ENCODE results near the gene TRIP12.
"Not testable (repeated sequence)": the region's sequence is repeated elsewhere in the genome, so short reads cannot be mapped to it uniquely, and the experiment has no call there.

The TRIP12 gene

GRCh38 chr2:229920011-229920641, 1.7 kb downstream of the TRIP12 start:
- no peak for DNase-seq (ENCODE audit: low read depth)

DNA sequence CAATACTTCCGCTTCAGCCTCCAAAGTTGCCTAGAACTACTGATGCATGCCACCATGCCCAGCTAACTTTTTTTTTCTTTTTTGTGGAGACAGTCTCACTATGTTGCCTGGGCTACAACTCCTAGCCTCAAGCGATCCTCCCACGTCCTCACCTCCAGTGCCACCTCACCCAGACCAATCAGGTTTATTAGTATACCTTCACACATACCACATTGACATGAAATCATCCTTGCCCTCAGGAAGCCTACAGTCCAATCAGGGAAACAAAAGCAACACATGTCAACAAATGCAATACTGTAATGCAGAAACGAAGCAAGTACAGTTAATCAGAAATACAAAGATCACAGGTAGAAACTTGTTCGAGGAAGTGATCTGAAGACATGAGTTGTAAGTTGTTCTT, 4.0 kb downstream of the TRIP12 start:
- no peak for DNase-seq (ENCODE audit: low read depth)

DNA sequence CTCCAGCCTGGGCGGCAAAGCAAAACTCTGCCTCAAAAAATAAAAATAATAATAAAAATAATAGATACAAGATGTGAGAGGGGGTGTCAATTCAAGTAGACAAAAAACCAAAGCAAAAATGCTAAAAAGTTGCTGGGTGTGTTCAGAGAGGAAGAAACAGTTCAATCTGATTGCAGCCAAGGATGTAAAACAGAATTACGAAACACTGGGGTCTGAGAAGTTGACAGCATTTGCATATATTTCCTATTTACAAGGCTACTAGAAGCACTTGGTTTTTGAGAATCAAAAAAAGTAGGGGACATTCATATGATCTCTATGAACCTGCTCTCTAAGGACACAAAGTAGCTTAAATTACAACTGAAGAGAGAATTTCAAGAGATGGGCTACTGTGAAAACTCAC, 7.6 kb downstream of the TRIP12 start:
- no peak for DNase-seq (ENCODE audit: low read depth)

- DNase-seq (ENCODE audit: low read depth): no peak
Observed at GRCh38 chr2:229910832-229911412, 10.9 kb downstream of the TRIP12 start.

DNA sequence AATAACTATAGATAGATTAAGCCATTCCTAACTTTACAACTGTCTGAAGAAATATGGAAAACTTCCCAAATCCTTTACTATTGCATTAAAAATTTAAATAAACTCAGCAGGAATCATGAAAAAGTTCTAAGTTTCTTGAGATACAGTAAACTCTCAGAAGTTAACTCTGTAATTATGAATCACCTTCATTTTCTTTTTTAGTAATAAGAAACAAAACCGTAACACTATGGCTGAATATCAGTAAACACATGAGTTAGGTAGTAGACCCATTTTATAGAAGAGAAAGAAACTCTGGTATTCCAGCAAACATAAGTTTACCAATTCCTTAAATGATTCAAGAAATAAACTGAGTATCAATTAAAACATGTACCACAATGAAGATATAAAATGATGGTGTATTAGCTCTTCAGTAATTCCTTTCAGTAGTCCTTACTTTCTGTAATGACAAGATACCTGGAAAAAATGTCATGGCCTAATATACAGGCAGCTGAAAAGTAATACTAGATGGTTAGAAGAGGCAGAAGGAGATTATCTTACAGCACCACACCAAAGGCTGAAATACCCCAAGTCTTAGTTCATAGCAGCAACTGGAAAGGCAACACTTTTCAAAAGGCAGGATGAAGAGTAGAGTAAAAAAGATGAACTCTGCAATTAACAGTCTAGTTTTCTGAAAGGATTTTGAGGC, 11.5 kb downstream of the TRIP12 start:
- no peak for DNase-seq (ENCODE audit: low read depth)

DNA sequence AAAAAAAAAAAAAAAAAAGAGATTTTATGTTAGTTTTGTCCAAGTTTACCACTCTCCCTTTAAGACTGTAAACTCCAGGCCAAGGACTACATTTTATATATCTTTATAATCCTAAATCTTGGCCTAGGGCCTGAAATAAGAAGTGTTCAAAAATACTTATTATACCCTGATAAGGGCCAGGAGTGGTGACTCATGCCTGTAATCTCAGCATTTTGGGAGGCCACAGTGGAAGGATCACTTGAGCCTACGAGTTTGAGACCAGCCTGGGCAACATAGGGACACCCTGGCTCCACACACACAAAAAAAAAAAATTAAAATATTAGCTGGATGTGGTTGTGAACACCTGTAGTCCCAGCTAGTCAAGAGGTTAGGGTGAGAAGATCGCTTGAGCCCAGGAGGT, 12.7 kb downstream of the TRIP12 start:
- no peak for DNase-seq (ENCODE audit: low read depth)

- DNase-seq (ENCODE audit: low read depth): no peak
Observed at GRCh38 chr2:229905601-229906000, 16.2 kb downstream of the TRIP12 start.

DNA sequence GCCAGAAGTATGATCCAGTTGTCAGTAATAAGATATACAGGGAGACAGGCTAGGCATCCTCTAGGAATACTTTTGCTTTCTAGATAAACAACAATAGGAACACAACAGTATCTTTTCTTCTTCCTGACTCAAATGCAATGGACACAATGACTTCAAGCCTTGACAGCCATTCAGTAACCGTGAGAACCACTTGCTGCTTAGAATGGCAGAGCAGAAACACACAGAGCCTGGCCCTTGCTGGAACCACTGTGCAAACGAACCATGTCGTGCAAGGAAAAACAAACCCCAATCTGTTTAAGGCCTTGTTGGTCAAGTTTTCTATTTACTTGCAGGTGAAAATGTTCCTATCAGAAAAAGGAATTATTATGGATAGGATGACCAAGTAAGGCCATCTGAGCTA, 18.8 kb downstream of the TRIP12 start:
- DNase-seq (ENCODE audit: low read depth): no peak

DNA sequence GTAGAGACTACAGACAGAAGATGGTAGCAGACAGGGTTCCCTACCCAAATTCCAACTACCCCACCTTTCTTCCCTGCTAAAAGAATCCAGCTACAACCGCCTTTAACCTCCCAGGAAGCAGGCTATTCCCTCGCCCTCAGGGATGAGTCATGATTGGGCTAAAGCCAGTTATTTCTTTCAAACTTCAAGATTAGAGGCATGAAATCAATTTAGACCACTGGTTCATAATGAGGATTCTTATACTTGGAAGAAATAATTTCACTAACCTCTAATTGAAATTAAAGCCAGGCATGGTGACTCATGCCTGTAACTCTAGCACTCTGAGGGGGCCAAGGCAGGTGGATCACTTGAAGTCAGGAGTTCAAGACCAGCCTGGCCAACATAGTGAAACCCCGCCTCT, 20.0 kb downstream of the TRIP12 start:
- DNase-seq (ENCODE audit: low read depth): peak; percentile 81

DNA sequence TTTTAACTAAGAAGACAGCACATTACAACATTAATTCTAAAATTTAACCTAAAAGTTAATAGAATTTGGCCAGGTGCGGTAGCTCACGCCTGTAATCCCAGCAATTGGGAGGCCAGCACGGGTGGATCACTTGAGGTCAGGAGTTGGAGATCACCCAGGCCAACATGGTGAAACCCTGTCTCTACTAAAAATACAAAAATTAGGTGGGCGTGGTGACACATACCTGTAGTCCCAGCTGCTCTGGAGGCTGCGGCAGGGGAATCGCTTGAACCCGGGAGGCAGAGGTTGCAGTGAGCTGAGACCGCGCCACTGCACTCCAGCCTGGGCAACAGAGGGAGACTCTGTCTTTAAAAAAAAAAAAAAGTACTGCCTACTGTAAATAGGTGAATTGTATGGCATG, 21.3 kb downstream of the TRIP12 start:
- not testable (repeated sequence) for DNase-seq (ENCODE audit: low read depth)

GRCh38 chr2:229900012-229900411, 21.8 kb downstream of the TRIP12 start:
- no peak for DNase-seq (ENCODE audit: low read depth)

DNA sequence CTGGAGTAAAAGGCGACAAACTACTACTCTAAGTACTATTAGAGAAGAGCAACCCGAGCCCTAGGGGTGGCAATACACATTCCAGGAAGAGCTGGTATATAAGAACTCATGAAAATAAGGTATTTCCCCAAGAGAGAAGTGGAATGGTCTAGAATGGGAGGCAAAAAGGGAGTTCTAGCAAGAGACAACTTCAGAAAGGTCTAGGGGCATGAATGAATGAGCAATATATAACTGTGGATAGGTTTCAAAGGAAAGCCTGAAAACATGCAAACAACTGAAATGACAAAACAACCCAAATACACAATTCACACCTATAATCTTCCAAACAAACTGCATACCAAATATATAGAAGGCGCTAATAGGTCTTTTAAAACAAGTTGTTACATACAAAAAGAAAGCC, 22.2 kb downstream of the TRIP12 start:
- no peak for DNase-seq (ENCODE audit: low read depth)

GRCh38 chr2:229896857-229897256, 25.0 kb downstream of the TRIP12 start:
- DNase-seq (ENCODE audit: low read depth): no peak

- DNase-seq (ENCODE audit: low read depth): no peak
Observed at GRCh38 chr2:229889023-229889422, 32.8 kb downstream of the TRIP12 start.

- DNase-seq (ENCODE audit: low read depth): no peak
Observed at GRCh38 chr2:229888031-229888430, 33.8 kb downstream of the TRIP12 start.

GRCh38 chr2:229887441-229887840, 34.4 kb downstream of the TRIP12 start:
- DNase-seq (ENCODE audit: low read depth): no peak

DNA sequence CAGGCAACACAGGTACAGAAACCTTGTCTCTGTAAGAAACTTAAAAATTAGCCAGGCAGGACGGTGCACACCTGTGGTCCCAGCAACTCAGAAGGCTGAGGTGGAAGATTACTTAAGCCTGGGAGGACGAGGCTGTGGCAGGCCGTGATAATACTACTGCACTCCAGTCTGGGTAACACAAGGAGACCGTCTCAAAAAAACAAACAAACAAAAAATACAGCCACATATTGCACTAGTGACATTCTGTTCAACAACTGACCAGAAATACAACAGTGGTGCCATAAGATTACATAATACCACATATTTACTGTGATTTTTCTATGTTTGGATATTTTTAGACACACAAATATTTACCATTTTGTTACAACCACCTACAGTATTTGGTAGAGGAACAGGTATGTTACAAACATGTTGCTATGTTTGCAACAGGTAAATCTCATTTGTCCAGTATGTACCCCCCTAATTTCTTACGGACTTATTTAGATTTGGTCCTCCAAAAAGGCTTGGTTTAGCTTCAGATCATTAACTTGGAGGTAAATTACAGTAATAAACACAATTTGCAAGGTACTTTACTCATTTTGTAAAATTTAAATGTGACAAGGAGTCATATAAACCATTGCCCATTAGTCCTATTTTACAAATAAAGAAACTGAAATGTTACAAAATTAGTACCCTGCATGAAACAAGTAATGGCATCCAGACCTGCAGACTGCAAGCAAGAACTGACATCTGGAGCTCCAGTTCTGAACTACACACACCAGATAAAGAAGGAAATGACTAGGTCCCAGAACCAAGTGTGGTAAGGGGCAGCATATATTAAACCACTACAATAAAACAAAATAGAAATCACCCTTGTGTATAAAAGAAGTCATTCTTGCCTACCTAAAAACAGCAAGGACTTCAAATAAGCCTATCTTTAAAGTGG, 36.8 kb downstream of the TRIP12 start:
- no peak for DNase-seq (ENCODE audit: low read depth)

GRCh38 chr2:229882583-229882982, 39.2 kb downstream of the TRIP12 start:
- DNase-seq (ENCODE audit: low read depth): no peak

GRCh38 chr2:229880892-229881586, 40.8 kb downstream of the TRIP12 start:
- DNase-seq (ENCODE audit: low read depth): no peak

GRCh38 chr2:229879191-229879950, 42.4 kb downstream of the TRIP12 start:
- no peak for DNase-seq (ENCODE audit: low read depth)

GRCh38 chr2:229875549-229875948, 46.3 kb downstream of the TRIP12 start:
- no peak for DNase-seq (ENCODE audit: low read depth)

Data from HS-5 (cell line).